Breast epithelium (tissue), 4 donors: Measurements from ENCODE around the gene ZNF512B. TPM values are rescaled to one million over a fixed set of nuclear protein-coding genes. Genes with fewer than 3 reads are reported as not detected.
"Not testable (repeated sequence)": the region's sequence is repeated elsewhere in the genome, so short reads cannot be mapped to it uniquely, and the experiment has no call there.

Source experiments
- DNase-seq, 2 donors: peaks; one replicate each; pipeline ENCODE4 v3.0.0-alpha.2; 2019; ENCODE audit warnings: low spot score in 2 of 2
- H3K27ac ChIP-seq, 2 donors: fragments of 200-600 bp; sonication (generic) in 1 of 2; one replicate each; pipeline ENCODE4 v1.5.1; 2016 to 2019; ENCODE audit warnings: mild to moderate bottlenecking in 1 of 2
- H3K27me3 ChIP-seq, 2 donors: fragments of 200-600 bp; sonication (generic) in 1 of 2; one replicate each; pipeline versions ENCODE4 v1.5.1 to v1.6.0; 2017 to 2019; ENCODE audit warnings: control low read depth in 1 of 2, mild to moderate bottlenecking in 1 of 2
- H3K36me3 ChIP-seq: fragments of 200-600 bp; one replicate; pipeline ENCODE4 v1.5.1; 2019
- H3K4me1 ChIP-seq, 2 donors: fragments of 200-600 bp; sonication (generic); one replicate each; pipeline ENCODE4 v1.5.1; 2016 to 2019; ENCODE audit warnings: control low read depth in 1 of 2
- H3K4me3 ChIP-seq, 3 donors: fragments of 200-600 bp; sonication (generic); 1 replicate in 2 of 3; 2 replicates in 1 of 3; pipeline ENCODE4 v1.5.1; 2016 to 2019; ENCODE audit warnings: mild to moderate bottlenecking in 3 of 3, moderate library complexity in 2 of 3
- H3K9me3 ChIP-seq, 2 donors: fragments of 200-600 bp; sonication (generic) in 1 of 2; one replicate each; pipeline ENCODE4 v1.5.1; 2016 to 2019; ENCODE audit warnings: control low read depth in 1 of 2
- POLR2A ChIP-seq: fragments of 450-650 bp; IDR thresholded peaks from one replicate; pipeline ENCODE4 v1.6.1; 2016; ENCODE audit warnings: antibody characterized with exemption, mild to moderate bottlenecking, moderate library complexity
- POLR2AphosphoS5 ChIP-seq, 3 donors: sonication (generic); formaldehyde crosslinking; IDR thresholded peaks; one replicate each; pipeline ENCODE4 v1.6.1; 2017; ENCODE audit warnings: antibody characterized with exemption in 3 of 3
- intact Hi-C: fragments of 100-400 bp; cut with DNase I; formaldehyde crosslinking; loops from one replicate; pipeline ENCODE4 v1.15.1; 2023; ENCODE audit warnings: low total_unique reads
- total RNA-seq, 3 donors: library from RNA; depleted of rRNA; stranded (reverse); fragments of >200 nt; gene quantifications; one replicate each; pipeline ENCODE4 v1.1.0, GENCODE V29; 2016
- TF ChIP-seq, protein P1 (sequence below), 3 donors: fragments of 450-650 bp; IDR thresholded peaks; one replicate each; pipeline ENCODE4 v1.5.1; 2016 to 2017; ENCODE audit warnings: antibody characterized with exemption in 3 of 3, mild to moderate bottlenecking in 3 of 3, moderate library complexity in 3 of 3

The ZNF512B gene
- total RNA-seq, 3 donors from 2014 or later = 5.8 to 12.7 (median 9.2) TPM

DNA sequence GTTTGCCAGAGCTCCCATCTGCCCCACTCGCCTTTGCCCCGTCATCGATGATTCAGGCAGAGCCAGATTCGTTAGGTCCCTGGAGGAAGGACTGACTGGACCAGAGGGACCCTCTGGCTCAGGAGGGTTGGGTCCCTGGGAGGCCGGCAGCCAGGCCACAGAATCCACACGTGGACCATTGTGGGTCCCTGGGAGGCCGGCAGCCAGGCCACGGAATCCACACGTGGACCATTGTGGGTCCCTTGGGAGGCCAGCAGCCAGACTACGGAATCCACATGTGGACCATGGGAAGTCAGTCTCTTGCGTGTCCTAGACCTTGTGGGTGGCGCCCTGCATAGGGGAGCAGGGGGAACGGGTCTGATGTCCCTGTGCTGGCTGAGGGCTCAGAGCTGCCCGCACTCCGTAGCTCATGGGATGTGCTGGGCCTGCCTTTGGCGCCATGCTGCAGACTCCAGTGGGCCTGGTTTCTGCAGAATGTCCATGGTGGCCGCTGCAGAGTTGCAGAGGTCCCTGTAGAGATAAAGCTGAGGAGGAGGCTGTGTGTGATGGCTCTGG, 37.0 kb downstream of the ZNF512B start:
- Histone ChIP-seq H3K9me3 (no peaks in the 10 kb centered on the region), H3K4me3 (no peak overlapping the region), H3K27me3 (no peaks in the 10 kb centered on the region), H3K4me1 (no peaks in the 10 kb centered on the region), H3K36me3 (peaks cover 4% of the 10 kb centered on the region), H3K27ac (no peak overlapping the region)
- TF ChIP-seq POLR2AphosphoS5 (IDR thresholded peaks at IDR 0.05) (no peak), POLR2A (no peak)
- TF ChIP-seq, protein P1, sequence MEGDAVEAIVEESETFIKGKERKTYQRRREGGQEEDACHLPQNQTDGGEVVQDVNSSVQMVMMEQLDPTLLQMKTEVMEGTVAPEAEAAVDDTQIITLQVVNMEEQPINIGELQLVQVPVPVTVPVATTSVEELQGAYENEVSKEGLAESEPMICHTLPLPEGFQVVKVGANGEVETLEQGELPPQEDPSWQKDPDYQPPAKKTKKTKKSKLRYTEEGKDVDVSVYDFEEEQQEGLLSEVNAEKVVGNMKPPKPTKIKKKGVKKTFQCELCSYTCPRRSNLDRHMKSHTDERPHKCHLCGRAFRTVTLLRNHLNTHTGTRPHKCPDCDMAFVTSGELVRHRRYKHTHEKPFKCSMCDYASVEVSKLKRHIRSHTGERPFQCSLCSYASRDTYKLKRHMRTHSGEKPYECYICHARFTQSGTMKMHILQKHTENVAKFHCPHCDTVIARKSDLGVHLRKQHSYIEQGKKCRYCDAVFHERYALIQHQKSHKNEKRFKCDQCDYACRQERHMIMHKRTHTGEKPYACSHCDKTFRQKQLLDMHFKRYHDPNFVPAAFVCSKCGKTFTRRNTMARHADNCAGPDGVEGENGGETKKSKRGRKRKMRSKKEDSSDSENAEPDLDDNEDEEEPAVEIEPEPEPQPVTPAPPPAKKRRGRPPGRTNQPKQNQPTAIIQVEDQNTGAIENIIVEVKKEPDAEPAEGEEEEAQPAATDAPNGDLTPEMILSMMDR (IDR thresholded peaks at IDR 0.05) = no peak
- intact Hi-C loops = loop anchor here (5.0 kb wide), 1 partner anchor 860 kb away; no protein-coding TSS in a partner anchor
- no peak for DNase-seq

DNA sequence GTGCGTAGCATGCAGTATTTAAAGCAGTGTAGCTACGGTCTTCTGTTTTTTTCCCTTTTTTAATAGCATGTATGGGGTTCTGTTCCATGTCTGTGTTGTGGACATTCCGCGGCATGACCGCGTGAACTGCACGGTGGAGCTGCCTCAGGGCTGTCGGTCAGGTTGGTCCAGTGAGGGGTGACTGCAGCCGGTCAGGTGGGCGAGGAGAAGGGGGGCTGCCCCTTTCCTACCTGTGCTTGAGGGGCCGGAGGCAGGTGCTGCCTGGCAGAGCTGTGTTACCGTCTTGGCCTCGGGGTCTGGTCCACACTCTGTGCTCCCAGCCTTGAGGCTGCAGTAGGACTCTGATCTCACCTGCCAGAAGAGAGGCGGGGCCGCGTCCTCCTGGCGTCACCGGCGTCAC, 38.0 kb downstream of the ZNF512B start:
- H3K36me3 ChIP-seq = peaks cover 4% of the 10 kb centered on the region
- no peak overlapping the region for H3K27ac ChIP-seq
- DNase-seq = no peak
- TF ChIP-seq POLR2A (no peak), POLR2AphosphoS5 (IDR thresholded peaks at IDR 0.05) (no peak)
- TF ChIP-seq, protein P1 (IDR thresholded peaks at IDR 0.05) = no peak
- H3K27me3 ChIP-seq = no peaks in the 10 kb centered on the region
- intact Hi-C loops = loop anchor here (5.0 kb wide), 1 partner anchor 859 kb away; no protein-coding TSS in a partner anchor
- H3K9me3 ChIP-seq = no peaks in the 10 kb centered on the region
- no peak overlapping the region for H3K4me3 ChIP-seq
- H3K4me1 ChIP-seq = no peaks in the 10 kb centered on the region

DNA sequence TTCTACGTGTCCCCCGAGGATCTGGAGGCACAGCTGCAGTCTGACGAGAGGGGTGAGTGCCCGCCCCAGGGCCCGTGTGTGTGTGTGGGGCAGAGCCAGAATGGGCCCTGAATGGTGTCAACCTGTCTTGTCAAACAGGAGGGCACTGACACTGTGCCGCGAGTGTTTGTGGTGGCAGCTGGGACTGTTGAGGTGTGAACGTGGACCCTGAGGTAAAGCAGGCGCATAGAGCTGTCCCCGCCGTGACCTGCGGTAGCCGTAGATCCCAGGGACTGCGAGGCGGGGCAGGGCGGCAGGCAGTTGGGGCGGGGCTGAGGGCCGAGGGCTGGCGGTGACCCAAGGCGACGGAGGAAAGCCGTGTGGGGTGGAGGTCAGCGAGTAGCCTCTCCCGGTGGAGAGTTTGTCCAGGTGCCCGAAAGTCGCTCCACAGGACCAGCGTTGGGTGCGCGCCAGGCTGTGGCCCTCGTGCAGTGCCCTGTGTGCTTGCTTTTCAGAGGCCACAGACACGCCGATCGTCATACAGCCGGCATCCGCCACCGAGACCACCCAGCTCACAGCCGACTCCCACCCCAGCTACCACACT, 38.7 kb downstream of the ZNF512B start:
- Histone ChIP-seq H3K9me3 (no peaks in the 10 kb centered on the region), H3K27me3 (no peaks in the 10 kb centered on the region), H3K4me3 (no peak overlapping the region), H3K27ac (no peak overlapping the region), H3K4me1 (no peaks in the 10 kb centered on the region), H3K36me3 (peaks cover 4% of the 10 kb centered on the region)
- TF ChIP-seq POLR2AphosphoS5 (IDR thresholded peaks at IDR 0.05) = no peak
- no peak for TF ChIP-seq POLR2A
- TF ChIP-seq, protein P1 (IDR thresholded peaks at IDR 0.05) = no peak
- DNase-seq = no peak
- intact Hi-C loops = loop anchor here (5.0 kb wide), 1 partner anchor 859 kb away; no protein-coding TSS in a partner anchor

DNA sequence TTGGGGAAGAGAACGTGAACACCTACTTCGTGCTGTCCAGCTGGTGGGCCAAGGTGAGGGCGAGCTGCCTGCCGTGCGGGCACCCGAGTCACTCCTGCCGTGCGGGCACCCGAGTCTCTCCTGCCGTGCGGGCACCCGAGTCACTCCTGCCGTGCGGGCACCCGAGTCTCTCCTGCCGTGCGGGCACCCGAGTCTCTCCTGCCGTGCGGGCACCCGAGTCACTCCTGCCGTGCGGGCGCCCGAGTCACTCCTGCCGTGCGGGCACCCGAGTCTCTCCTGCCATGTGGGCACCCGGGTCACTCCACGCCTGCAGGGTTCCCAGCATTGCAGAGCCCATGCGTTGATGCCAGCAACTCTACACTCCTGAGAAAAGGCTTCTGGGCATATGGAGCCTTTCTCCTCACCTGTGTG, 40.3 kb downstream of the ZNF512B start:
- H3K4me1 ChIP-seq, H3K9me3 ChIP-seq, H3K27me3 ChIP-seq, DNase-seq, H3K27ac ChIP-seq, H3K36me3 ChIP-seq, intact Hi-C loops, H3K4me3 ChIP-seq: not testable (repeated sequence)

DNA sequence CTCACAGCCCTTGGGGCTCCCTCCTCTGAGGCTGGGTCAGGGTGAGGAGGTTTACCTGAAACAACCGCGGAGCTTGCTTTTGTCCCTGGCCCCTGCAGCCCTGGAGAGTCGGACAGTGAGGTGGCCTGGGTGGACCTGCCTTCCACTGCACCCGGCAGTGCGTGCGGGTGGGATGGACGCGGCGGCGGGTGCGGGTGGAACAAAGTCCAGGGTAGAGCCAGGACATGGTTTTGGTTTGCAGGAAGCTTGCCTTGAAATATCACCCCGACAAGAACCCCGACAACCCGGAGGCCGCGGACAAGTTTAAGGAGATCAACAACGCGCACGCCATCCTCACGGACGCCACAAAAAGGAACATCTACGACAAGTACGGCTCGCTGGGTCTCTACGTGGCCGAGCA, 40.7 kb downstream of the ZNF512B start:
- Histone ChIP-seq H3K9me3 (no peaks in the 10 kb centered on the region), H3K4me1 (no peaks in the 10 kb centered on the region), H3K36me3 (peaks cover 4% of the 10 kb centered on the region), H3K27me3 (no peaks in the 10 kb centered on the region), H3K4me3 (no peak overlapping the region), H3K27ac (no peak overlapping the region)
- TF ChIP-seq POLR2A = no peak
- TF ChIP-seq POLR2AphosphoS5 (IDR thresholded peaks at IDR 0.05) = no peak
- TF ChIP-seq, protein P1 (IDR thresholded peaks at IDR 0.05) = no peak
- intact Hi-C loops = no loop called here
- no peak for DNase-seq
